LHCN-M2 (cell line): ENCODE data around the gene ELMO2. TPM values are rescaled to one million over a fixed set of nuclear protein-coding genes. Genes with fewer than 3 reads are reported as not detected.

Experiments
- DNase-seq: peaks from one replicate; pipeline ENCODE4 v3.0.0-alpha.2; 2012; ENCODE audit warnings: low read depth
- total RNA-seq: library from RNA; depleted of rRNA; stranded (reverse); fragments of >200 nt; gene quantifications from 2 replicates; pipeline ENCODE4 v1.2.3, GENCODE V29; 2014; rRNA removed

Gene ELMO2
- total RNA-seq, 1 experiment from 2014 or later = 33.8 TPM

- DNase-seq = no peak
These were observed 73.0 kb downstream of the ELMO2 start for GRCh38 chr20:46333161-46333991.

- DNase-seq = no peak
These were observed 73.8 kb downstream of the ELMO2 start for GRCh38 chr20:46332373-46333160.

- DNase-seq = no peak
These were observed 74.6 kb downstream of the ELMO2 start for GRCh38 chr20:46331611-46332361.

GRCh38 chr20:46330831-46331371 is 75.5 kb downstream of the ELMO2 start:
- DNase-seq = peak; percentile 46

- DNase-seq = no peak
These were observed 76.2 kb downstream of the ELMO2 start for GRCh38 chr20:46330072-46330763.

- no peak for DNase-seq
These were observed 78.1 kb downstream of the ELMO2 start for GRCh38 chr20:46328200-46328882.

GRCh38 chr20:46327557-46327956 is 78.9 kb downstream of the ELMO2 start:
- DNase-seq = no peak

- no peak for DNase-seq
These were observed 80.6 kb downstream of the ELMO2 start for GRCh38 chr20:46325789-46326188.

GRCh38 chr20:46324960-46325703 is 81.3 kb downstream of the ELMO2 start:
- peak; percentile 29 for DNase-seq

- DNase-seq = no peak
These were observed 82.0 kb downstream of the ELMO2 start for GRCh38 chr20:46324379-46324778.

- no peak for DNase-seq
These were observed 82.9 kb downstream of the ELMO2 start for GRCh38 chr20:46323557-46323956.

- no peak for DNase-seq
These were observed 83.8 kb downstream of the ELMO2 start for GRCh38 chr20:46322641-46323040.

- DNase-seq = no peak
These were observed 88.7 kb downstream of the ELMO2 start for GRCh38 chr20:46317685-46318177.

GRCh38 chr20:46316984-46317684 is 89.3 kb downstream of the ELMO2 start:
- DNase-seq = peak; percentile 34

Other genes starting within 250 kb of the ELMO2 start
- gene CDH22, start 98.1 kb downstream of the ELMO2 start, total RNA-seq = 0.11 TPM in 1 of 2 replicates, not detected in the other
- 0.11 TPM in 1 of 2 replicates, not detected in the other for gene ZNF334, start 106.9 kb upstream of the ELMO2 start, total RNA-seq
- not detected in 2 replicates for gene OCSTAMP, start 144.0 kb upstream of the ELMO2 start, total RNA-seq
- 0.17 TPM in 1 of 2 replicates, not detected in the other for gene SLC13A3, start 244.8 kb upstream of the ELMO2 start, total RNA-seq